HG03159 (cell line): ENCODE results near the gene REM2.
"Not testable (repeated sequence)": the region's sequence is repeated elsewhere in the genome, so short reads cannot be mapped to it uniquely, and the experiment has no call there.

Experiments used
- ATAC-seq: cut with Tn5 transposase; IDR thresholded peaks from one replicate; pipeline ENCODE4 v1.9.1; 2021; ENCODE audit warnings: mild to moderate bottlenecking, moderate library complexity; ENCODE audit not compliant: unreplicated experiment

Gene REM2

DNA sequence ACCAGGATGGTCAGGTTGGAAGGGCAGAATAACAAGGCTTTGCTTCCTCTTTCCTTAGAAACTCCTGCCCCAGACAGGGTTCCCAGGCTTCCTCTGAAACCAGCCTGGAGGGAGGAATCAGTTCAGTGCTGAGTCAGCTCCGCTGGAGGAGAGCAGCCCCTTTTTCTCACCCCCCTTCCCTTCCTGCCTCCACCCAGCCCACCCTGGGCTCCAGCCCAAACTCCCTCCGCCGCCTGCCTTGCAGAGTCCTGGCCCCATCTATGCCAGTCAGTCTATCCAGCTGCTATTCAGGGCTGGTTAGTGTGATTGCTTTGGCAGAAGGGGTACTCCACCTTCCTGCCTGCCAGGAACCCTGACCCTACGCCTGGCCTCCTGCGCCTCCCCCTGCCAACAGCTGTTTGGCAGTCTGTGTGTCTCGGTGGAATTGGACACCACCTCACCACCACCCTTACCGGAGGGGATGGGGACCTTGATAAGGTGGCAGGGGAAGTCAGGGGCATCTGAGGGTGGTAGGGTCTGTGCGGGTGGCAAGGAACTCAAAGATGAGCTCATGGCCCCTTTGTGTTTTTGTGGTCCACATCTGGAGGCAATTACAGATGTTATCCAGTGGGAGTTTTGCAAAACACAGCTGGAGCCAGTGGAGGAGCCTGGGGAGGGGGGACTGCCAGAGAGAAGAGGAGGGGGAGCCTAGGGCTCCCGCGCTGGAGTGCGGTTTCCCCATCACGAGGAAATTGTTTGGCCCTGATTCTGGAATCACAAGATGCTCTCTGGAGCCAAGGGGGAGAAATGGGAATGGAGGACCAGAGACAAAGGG lies 34.5 kb upstream of the REM2 start:
- no peak for ATAC-seq

DNA sequence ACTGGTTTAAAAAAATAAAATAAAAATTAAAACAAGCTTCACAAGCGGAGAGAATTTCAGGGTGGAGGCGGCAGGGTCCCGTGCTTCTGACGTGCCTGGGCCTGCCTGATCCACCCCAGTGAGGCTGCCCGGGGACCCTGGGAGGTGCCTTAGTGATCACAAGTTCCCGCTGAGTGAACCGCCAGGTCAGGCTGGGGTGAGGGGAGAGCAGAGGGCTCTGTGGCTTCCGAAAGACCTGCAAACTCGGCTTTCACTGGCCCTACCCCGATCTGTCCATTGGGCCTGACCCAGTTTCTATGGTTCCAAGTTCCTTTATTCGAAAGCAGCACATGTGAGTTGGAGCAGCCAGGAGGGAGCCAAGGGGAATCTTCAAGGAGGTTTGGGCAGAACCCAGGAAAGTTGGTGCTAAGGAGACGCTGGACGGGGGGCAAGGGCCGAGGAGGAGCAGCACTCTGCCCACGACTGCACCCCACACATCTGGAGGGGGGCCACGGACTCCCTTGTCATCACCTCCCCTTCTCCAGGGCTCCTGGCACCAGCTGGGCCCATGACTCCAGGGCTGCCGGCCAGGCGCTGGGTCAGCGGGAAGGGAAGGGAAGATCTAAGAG lies 33.7 kb upstream of the REM2 start:
- no peak for ATAC-seq

DNA sequence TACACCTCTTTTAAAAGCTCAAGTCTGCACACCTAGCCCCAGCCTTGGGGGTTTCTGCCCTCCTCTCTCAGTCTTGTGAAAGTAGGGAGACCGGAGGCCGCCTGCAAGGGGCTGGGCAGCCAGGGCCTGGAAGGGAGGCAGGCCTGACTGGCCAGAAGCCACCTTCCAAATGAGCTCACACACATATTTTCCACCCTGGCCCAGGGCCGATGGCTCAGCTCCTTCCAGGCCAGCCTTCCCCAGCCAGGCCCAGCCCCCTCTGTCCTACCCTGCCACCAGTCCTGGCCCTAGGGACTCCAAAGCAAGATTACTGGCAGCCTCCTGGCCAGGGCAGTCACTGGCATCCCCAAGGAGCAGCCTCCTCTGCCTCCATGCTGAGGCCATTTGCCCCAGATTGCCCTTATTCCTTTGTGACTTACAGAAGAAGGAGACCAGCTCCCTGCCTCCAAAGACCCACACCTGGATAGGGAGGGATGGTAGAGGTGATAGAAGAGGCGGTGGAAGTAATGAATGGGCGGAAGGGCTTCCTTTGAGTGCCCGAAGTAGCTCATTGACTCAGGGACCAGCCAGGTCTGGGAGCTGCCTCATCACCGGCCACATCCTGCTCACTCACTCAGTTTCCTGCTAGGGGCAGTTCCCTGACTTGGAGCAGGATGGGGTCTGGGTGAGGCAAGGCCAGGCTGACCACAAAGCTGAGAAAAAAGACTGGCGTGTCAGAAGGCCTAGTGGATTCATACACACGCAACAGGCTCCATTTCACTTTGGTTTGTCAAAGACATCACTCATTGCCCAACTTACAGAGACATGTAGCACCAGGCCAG lies 31.9 kb upstream of the REM2 start:
- no peak for ATAC-seq

DNA sequence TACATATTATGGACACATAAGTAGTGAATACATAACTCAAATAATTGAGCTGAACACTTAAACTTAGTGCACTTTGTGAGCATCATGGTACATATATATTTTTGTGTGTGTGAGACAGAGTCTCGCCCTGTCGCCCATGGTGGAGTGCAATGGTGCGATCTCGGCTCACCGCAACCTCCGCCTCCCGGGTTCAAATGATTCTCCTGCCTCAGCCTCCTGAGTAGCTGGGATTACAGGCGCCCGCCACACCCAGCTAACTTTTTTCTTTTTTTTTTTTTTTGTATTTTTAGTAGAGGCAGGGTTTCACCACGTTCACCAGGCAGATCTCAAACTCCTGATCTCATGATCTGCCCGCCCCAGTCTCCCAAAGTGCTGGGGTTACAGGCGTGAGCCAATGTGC lies 30.8 kb upstream of the REM2 start:
- not testable (repeated sequence) for ATAC-seq

DNA sequence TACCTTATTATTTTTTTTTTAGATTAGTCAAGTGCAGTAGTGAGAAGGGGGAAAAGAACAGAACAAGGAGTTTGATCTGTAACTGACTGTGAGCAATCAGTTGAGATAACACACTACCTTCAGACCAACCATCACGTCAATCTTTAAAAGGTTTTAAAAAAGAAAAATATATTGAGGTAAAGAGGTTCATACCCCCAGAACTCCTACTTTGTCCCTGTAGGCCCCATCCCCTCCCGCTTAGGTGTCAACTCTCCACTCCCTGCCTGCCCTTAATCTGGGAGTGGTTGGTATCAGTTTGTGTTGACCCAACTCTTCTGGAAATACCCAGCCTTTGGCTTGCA lies 30.5 kb upstream of the REM2 start:
- ATAC-seq = no peak

DNA sequence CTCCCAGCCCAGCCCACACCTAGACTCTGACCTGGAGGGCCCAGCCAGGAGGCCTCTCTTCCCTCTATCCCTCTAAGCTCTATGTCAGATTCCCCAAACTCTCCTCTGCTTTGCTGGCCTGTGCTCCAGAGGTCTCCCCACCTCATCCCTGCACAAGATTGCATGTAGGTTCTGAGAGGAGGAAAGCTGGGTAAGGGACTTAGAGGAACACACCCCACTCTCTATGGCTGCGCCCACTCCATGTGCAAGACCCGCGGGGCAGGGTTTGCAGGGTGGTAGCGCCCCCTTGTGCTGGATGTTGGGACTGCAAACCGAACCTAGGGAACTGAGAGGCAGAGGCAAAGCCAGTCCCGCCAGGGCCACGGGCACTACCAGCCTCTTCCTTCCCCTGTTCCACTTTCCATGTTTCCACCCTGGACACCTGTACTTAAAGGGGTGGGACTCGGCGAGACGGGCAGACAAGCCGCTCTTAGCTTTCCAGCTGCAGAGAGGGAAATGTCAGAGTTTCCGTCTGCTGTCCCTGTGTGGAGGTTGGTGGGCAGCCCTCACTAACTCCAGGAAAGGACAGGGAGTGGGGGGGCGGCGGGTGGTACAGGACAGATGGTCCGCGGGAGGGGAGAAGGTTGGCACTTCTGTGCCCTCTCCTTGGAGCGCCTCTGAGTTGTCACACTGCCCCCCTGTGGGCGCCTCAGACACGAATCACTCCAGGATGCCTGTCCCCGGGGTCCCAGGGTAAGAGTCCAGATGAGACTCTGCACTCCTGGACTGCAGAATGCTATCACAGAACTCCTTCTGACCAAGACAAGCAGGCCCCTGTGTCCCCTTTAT lies 29.9 kb upstream of the REM2 start:
- peak; percentile 53 for ATAC-seq

DNA sequence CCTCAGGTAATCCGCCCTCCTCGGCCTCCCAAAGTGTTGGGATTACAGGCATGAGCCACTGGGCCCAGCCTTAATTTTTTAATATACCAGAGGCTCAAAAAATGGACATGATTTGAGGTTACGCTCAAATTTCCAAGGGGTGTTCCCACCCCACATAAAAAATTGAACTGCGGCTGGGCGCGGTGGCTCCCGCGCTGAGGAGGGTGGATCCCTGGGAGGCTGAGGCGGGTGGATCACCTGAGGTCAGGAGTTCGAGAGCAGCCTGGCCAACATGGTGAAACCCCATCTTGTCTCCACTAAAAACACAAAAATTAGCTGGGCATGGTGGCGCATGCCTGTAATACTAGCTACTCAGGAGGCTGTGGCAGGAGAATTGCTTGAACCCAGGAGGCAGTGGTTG lies 28.7 kb upstream of the REM2 start:
- ATAC-seq = not testable (repeated sequence)

DNA sequence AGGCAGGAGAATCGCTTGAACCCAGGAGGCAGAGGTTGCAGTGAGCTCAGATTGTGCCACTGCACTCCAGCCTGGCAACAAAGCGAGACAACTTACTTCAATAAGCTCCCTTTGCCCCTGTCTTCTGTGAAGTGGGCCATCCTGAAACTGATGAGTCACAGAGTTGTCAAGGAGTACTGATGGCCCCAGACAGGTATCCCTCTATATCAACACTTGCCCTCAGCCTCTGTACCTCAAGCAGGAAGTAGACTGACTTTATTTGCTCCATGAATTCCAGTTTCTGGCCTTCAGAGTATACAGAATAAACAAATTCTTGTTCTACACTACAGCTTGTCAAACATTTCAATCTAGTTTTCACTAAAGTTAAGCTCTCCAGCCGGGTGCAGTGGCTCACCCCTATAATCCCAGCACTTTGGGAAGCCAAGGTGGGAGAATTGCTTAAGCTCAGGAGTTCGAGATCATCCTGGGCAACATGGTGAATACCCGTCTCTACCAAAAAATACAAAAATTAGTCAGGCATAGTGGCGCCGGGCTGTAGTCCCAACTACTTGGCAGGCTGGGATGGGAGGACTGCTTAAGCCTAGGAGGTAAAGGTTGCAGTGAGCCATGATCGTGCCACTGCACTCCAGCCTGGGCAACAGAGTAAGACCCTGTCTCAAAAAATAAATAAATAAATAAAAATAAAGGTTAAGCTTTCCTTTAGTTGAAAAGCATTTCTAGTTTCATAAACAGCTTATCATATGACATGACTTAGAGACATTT lies 27.9 kb upstream of the REM2 start:
- no peak for ATAC-seq

DNA sequence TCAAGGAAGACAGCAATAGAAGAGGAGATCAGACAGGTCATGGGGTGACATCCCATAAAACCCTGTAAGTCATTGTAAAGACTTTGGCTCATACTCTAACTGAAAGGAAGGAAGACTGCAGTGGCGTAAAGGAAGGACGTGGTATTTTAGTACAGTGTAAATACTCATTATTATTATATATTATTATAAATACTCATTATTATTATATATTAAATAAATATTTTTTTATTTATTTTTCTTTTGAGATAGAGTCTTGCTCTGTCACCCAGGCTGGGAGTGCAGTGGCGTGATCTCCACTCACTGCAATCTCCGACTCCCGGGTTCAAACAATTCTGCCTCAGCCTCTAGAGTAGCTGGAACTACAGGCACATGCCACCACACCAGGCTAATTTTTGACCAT lies 26.6 kb upstream of the REM2 start:
- ATAC-seq = no peak

DNA sequence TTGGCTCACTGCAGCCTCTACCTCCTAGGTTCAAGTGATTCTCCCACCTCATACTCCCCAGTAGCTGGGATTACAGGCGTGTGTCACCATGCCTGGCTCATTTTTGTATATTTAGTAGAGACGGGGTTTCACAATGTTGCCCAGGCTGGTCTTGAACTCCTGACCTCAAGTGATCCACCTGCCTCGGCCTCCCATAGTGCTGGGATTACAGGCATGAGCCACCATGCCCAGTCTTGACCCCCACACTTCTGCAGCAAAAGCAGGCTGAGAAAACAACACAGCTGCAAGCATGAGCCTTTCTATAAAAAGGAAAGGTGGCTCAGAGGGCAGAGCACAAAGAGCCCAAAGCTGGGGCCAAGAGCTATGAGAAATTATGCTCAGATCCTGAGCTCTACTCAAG lies 22.6 kb upstream of the REM2 start:
- not testable (repeated sequence) for ATAC-seq

DNA sequence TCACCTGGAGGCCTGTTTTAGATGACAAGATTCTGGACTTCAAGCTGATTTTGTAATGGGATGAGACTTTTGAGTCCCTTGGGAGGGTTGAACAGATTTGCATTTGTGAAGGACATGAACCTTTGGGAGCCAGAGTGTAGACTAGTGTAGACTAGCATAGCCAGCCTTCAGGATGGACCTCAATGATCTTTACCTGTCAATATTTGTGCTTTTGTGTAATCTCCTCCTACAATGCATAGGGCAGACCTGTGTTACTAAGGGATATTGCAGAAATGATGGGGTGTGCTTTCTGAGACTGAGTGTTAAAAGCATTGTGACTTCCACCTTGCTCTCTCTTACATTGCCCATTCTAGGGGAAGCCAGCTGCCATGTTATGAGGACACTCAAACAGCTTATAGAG lies 21.4 kb upstream of the REM2 start:
- no peak for ATAC-seq

DNA sequence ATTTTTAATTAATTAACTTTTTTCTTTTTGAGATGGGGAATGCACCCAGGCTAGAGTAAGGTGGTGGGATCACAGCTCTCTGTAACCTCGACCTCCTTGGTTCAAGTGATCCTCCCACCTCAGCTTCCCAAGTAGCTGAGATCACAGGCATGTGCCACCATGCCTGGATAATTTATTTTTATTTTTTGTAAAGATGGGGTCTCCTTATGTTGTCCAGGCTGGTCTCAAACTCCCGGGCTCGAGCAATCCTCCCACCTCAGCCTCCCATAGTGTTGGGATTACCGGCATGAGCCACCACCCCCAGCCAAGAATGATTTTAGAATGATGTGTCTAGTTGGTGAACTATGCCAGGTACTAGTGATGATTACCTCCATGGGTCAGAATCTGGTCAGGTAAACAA lies 18.0 kb upstream of the REM2 start:
- ATAC-seq = no peak

DNA sequence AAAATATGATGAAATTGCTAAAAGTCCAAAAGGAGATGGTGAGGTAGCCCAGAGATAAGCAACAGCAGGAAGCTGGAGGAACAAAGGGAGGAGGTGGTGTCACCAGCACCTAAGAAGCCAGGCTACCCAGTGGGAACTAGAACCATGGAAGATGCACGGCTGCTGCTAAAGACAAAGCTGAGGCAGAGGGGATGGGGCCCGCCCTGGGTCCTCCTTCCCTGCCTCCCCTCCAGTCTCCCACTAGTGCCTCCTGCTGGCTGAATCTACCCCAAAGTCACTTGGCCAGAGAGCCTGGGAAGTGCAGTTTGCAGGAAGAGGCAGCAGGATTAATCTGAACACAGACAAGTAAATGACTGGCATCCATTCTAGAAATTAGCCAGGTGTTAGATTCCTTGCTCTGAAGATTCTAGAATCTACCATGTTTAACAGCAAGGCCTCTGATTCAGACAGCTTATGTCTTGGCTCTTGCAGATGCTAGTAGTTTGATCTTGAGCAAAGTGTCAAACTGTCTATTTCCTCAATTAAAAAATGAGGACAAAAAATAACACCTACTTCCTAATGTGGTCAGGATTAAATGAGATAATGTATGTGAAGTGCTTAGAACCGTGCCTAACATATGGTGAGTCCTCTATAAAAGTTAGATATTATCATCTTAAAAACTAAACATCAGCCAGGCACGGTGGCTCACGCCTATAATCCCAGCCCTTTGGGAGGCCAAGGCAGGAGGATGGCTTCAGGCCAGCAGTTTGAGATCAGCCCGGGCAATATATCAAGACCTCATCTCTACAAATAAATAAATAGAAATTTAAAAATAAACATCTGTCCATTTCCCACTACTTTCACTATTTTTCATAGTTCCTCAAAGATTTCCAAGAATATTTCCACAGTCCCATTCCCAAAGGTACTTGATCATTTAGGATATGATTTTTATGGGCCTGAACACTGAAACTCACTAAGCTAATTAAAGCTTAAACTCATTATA lies 17.3 kb upstream of the REM2 start:
- ATAC-seq = no peak

DNA sequence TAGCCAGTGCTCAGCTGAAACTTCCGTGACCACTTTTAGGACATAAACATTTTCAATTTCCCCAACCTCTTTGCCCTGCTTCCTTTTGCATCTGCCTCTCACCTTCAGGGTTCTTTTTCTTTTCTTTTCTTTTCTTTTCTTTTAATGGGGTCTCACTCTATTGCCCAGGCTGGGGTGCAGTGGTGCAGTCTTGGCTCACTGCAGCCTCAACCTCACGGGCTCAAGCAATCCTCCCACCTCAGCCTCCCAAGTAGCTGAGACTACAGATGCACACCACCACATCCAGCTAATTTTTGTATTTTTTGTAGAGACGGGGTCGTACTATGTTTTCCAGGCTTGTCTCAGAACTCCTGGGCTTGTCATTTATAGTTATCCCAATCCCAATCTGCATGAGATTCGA lies 16.1 kb upstream of the REM2 start:
- ATAC-seq = no peak

DNA sequence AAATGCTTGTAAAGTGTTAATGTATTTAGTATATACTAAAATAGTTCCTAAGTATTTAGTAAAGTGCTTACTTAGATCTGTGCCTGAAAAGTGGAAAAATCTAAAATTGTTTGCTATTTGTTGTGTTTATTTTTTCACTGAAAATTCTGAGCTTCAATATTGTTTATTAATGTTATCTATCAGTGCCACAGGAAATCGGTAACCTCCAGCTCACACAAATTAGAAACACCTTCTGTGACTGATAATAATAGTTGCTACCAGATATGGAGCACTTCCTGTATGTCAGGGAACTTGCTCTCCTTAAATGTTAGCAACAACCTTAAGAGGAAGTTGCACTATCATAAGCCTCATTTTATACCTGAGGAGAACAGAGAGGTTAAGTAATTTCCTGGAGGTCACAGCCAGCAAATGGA lies 12.2 kb upstream of the REM2 start:
- ATAC-seq = peak; percentile 41

DNA sequence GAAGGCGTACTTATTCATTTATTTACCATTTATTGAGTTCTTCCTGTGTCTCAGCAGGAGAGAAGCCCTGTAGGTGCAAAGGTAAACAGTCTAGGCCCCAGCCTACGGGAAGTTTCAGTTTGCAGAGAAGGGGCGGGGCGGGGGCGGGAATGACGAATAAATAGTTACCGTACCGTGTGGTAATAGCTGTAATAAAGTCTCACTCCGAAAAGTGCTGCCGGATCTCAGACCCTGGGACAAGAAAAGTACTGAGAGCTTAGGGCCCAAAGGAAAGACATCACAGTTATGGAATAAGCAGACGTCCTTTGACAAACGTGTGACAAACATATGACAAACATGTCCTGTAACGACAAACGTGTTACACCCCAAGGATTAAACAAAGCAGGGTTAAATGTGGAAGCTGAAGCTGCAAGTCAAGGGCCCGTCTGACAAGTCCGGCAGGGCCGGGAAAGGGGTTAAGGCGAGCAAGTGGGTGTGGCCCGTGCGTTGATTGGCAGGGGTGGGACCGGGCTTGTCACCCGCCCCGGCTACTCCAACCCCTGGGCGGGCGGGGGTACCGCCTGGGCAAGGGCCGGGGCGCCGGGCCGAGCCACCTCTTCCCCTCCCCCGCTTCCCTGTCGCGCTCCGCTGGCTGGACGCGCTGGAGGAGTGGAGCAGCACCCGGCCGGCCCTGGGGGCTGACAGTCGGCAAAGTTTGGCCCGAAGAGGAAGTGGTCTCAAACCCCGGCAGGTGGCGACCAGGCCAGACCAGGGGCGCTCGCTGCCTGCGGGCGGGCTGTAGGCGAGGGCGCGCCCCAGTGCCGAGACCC lies 11.6 kb upstream of the REM2 start, which contains the start of gene LRP10:
LRP10 (plus strand) TSS at position 517 of the 809 bp plus-strand sequence. CDS start 564 bp downstream, outside the sequence.
- peak; percentile 70 for ATAC-seq

DNA sequence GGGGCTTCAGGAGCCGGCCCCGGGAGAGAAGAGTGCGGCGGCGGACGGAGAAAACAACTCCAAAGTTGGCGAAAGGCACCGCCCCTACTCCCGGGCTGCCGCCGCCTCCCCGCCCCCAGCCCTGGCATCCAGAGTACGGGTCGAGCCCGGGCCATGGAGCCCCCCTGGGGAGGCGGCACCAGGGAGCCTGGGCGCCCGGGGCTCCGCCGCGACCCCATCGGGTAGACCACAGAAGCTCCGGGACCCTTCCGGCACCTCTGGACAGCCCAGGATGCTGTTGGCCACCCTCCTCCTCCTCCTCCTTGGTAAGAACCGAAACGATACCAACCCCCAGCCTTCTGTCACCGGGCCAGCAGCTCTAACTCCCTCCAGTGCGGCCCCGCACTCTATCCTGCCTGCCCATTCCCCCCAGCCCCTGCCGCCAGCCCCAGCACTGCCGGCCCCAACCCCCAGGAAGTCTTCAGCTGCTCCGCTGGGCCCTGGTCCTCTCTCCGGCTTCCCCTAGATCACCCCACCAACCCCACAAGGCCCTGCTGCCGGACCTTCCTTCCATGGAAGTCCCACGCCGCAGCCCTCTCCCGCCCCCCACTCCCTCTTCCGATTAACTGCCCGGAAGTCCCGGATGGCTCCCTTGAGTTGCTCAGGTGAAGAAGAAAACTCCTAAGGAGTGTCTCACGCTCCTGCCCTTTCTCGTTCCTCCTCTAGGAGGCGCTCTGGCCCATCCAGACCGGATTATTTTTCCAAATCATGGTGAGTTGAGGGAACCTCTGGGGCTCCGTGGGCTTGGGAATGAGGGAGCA lies 10.8 kb upstream of the REM2 start:
- peak; percentile 11 for ATAC-seq
